Measurements from ENCODE around the gene XRCC1. TPM values are rescaled to one million over a fixed set of nuclear protein-coding genes. Genes with fewer than 3 reads are reported as not detected.
A peak's percentile ranks its signal among the peaks of the same experiment; 100 is the strongest.

XRCC1 gene
- total and polyA plus RNA-seq, 9 of the 15 experiments (the other 6 are each of a cell fraction or from before 2014, with no cell fraction given) = 1.5 to 36.9 (median 24.9) TPM

DNA sequence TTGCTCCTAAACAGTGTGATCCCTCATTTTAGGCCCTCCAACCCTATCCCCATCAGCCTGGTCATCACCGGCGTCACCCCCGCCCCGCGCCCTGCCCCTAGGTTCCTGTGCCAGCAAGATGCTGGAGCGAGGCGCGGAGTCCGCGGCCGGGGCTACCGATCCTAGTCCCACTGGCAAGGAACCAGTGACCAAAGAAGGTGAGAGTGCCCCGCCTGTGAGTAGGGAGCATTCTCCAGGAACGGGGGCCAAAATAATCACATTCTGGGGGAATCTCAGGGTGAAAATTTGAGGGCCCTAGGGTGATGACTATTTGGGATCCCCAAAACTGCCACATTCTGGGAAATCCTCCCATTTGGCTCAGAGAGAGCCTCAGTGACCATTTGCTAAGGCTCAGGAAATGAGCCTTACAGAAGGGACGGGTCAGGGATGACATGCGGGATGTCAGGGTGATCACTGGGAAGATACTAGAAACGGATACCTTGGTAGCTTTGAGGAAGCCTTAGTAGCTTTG is 41.0 kb downstream of the XRCC1 start (continued):
- TF ChIP-seq, protein P1, sequence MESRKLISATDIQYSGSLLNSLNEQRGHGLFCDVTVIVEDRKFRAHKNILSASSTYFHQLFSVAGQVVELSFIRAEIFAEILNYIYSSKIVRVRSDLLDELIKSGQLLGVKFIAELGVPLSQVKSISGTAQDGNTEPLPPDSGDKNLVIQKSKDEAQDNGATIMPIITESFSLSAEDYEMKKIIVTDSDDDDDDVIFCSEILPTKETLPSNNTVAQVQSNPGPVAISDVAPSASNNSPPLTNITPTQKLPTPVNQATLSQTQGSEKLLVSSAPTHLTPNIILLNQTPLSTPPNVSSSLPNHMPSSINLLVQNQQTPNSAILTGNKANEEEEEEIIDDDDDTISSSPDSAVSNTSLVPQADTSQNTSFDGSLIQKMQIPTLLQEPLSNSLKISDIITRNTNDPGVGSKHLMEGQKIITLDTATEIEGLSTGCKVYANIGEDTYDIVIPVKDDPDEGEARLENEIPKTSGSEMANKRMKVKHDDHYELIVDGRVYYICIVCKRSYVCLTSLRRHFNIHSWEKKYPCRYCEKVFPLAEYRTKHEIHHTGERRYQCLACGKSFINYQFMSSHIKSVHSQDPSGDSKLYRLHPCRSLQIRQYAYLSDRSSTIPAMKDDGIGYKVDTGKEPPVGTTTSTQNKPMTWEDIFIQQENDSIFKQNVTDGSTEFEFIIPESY (CRISPR knock-in tag; IDR thresholded peaks at IDR 0.05) = peak; percentile 67; the same call in 1 of the 2 replicates
- TF ChIP-seq FOXK1 (CRISPR knock-in tag; IDR thresholded peaks at IDR 0.05; ENCODE audit: borderline replicate concordance) (0 out of 2 replicates have a peak, but pooled peaks have one; percentile 16), EZH2 (IDR thresholded peaks at IDR 0.05; ENCODE audit: borderline replicate concordance, low read depth, low read length) (no peak), GATAD2A (IDR thresholded peaks at IDR 0.05) (no peak), ZNF589 (CRISPR knock-in tag; IDR thresholded peaks at IDR 0.05; ENCODE audit: low read depth) (no peak)

DNA sequence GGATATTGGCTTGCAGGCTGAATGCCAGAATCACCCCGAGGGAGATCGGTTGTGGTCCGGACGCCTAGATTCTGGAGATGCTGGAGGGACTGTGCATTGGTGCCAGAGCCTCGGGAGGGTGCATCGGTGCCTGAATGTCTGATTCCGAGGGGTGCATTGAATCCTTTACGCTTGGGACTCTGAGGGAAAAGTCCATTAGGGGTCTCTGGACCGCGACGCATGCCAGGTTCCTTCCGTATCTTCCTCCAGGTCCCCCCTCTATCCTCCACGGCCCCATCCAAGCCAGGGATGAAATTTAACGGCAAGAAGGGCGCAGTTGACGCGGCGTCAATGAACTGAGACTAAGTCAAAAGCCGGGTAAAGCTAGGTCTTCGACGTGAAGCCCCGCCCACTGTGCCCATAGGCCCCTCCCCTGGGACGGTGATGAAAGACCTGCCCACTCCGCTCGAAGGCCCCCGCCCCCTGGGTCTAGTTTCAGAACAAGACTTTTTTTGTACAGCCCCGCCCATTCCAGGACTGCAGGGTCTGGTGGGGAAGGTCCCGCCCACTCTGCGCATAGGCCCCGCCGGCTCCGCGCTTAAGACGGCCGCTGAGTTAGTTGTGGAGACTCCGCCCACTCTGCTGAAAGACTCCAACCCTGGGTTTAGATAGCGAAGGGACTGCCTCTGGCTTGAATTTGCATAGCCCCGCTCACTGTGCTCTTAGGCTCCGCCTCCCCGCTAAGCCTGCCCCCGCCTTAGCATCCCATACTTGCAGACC is 41.6 kb downstream of the XRCC1 start:
- intact Hi-C loops (cut with micrococcal nuclease) (loop anchor here (10.0 kb wide), 1 partner anchor 131 kb away; no protein-coding TSS in a partner anchor), in situ Hi-C loops (cut with MboI) (no loop called here)
- BruUV-seq (replicated peaks) = no TSS peak
- no peaks in the 10 kb centered on the region; the same call in 1 of the 2 replicates for H4K20me1 ChIP-seq (replicated peaks; ENCODE audit: control insufficient read depth, insufficient read depth, low read length)
- peaks cover 5 to 35% of the 10 kb centered on the region in 2 experiments for H3K4me1 ChIP-seq (replicated peaks in 1 of 2; ENCODE audit: control insufficient read depth in 2 of 2, insufficient read depth in 2 of 2, low read length in 2 of 2)
- no peaks in the 10 kb centered on the region for H3K9me3 ChIP-seq (replicated peaks; ENCODE audit: control insufficient read depth, insufficient read depth, low read depth, low read length)
- under 1% methylated on average over 40 of the region's 41 CpGs for WGBS (ENCODE audit: insufficient coverage, low coverage, missing lambda C conversion rate)
- H3K36me3 ChIP-seq (ENCODE audit: control insufficient read depth, insufficient read depth, low read length) = peaks cover 10% of the 10 kb centered on the region; the same call in 2 of the 3 replicates
- ATAC-seq (peak; percentile 96), DNase-seq (ENCODE audit: extremely low read depth in 1 of 4, low spot score in 3 of 4) (peak; percentile 98 to 100 (median 99)), FAIRE-seq (peak; percentile 100)
- peak overlapping the region; percentile 45 for H3K4me3 ChIP-seq
- no peaks in the 10 kb centered on the region for H3K9me1 ChIP-seq (ENCODE audit: control insufficient read depth, insufficient read depth, low read length)
- no peaks in the 10 kb centered on the region for H3K79me2 ChIP-seq (ENCODE audit: control insufficient read depth, insufficient read depth, low read length)
- H3K27ac ChIP-seq (ENCODE audit: extremely low read depth, low read depth, low read length) = peak overlapping the region; percentile 59
- POLR2A ChIA-PET = interaction anchor here (0.6 to 1.4 kb wide), 8 partner anchors 8 to 175 kb away, joined by 3 to 5 read pairs (median 4); no protein-coding TSS in a partner anchor
- peak overlapping the region; percentile 93 for H2AFZ ChIP-seq (ENCODE audit: low read depth, low read length)
- CTCF ChIA-PET (ENCODE audit: low intra/inter-chr PET ratio) = interaction anchor here (0.6 kb wide), 1 partner anchor 97 kb away, joined by 3 read pairs; no protein-coding TSS in a partner anchor
- no peaks in the 10 kb centered on the region for H3K27me3 ChIP-seq (ENCODE audit: control insufficient read depth in 2 of 2, insufficient read depth in 2 of 2, low read length in 2 of 2)
- H3K9ac ChIP-seq (ENCODE audit: insufficient read depth in 1 of 2, low read depth in 2 of 2, low read length in 2 of 2) = peak overlapping the region; percentile 52 to 86
- peak overlapping the region; percentile 99 for H3K4me2 ChIP-seq (ENCODE audit: insufficient read depth, low read length)
- TF ChIP-seq ZBTB1 (CRISPR knock-in tag; IDR thresholded peaks at IDR 0.05; ENCODE audit: borderline replicate concordance, low read depth) (0 out of 2 replicates have a peak, but pooled peaks have one; percentile 53), CREM (IDR thresholded peaks at IDR 0.05; ENCODE audit: low read depth) (0 out of 2 replicates have a peak, but pooled peaks have one; percentile 23), PCBP2 (IDR thresholded peaks at IDR 0.05; ENCODE audit: low read depth, low read length, poor library complexity, severe bottlenecking) (no peak), MAZ (CRISPR knock-in tag; conservative IDR thresholded peaks at IDR 0.05 in 1 of 2, IDR thresholded peaks at IDR 0.05 in 1 of 2) (peak; percentile 41 to 92; a peak in 2 of 4 replicates), CEBPB (tag; IDR thresholded peaks at IDR 0.05) (peak; percentile 87), NCOA6 (IDR thresholded peaks at IDR 0.05) (peak; percentile 89), ZNF780A (CRISPR knock-in tag; IDR thresholded peaks at IDR 0.05) (no peak), BACH1 (tag; IDR thresholded peaks at IDR 0.05) (no peak)
- TF ChIP-seq, protein P2, sequence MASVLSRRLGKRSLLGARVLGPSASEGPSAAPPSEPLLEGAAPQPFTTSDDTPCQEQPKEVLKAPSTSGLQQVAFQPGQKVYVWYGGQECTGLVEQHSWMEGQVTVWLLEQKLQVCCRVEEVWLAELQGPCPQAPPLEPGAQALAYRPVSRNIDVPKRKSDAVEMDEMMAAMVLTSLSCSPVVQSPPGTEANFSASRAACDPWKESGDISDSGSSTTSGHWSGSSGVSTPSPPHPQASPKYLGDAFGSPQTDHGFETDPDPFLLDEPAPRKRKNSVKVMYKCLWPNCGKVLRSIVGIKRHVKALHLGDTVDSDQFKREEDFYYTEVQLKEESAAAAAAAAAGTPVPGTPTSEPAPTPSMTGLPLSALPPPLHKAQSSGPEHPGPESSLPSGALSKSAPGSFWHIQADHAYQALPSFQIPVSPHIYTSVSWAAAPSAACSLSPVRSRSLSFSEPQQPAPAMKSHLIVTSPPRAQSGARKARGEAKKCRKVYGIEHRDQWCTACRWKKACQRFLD (CRISPR knock-in tag; IDR thresholded peaks at IDR 0.05) = no peak
- TF ChIP-seq, protein P3, sequence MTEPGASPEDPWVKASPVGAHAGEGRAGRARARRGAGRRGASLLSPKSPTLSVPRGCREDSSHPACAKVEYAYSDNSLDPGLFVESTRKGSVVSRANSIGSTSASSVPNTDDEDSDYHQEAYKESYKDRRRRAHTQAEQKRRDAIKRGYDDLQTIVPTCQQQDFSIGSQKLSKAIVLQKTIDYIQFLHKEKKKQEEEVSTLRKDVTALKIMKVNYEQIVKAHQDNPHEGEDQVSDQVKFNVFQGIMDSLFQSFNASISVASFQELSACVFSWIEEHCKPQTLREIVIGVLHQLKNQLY (CRISPR knock-in tag; conservative IDR thresholded peaks at IDR 0.05) = no peak
